Measurements from ENCODE around the gene HIRA.

DNA sequence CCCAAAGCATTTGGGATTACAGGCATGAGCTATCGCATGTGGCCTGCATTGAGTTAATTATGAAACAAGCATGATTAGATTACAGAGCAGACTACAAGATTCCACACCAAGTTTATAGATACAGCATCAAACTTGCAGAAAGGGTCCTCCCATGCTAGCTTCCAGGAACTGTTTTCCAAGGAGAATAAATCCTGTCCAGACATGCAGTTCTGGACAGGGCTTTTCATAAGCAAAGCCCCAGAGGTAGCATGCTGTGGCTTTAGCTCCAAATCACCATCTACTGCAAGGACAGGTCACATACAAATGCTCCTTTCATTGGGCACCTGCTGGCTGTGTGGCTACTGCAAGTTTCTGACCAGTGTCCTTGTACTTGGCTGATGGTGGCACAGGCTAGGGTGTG, 57.1 kb downstream of the HIRA start:
- TF ChIP-seq, protein P1, sequence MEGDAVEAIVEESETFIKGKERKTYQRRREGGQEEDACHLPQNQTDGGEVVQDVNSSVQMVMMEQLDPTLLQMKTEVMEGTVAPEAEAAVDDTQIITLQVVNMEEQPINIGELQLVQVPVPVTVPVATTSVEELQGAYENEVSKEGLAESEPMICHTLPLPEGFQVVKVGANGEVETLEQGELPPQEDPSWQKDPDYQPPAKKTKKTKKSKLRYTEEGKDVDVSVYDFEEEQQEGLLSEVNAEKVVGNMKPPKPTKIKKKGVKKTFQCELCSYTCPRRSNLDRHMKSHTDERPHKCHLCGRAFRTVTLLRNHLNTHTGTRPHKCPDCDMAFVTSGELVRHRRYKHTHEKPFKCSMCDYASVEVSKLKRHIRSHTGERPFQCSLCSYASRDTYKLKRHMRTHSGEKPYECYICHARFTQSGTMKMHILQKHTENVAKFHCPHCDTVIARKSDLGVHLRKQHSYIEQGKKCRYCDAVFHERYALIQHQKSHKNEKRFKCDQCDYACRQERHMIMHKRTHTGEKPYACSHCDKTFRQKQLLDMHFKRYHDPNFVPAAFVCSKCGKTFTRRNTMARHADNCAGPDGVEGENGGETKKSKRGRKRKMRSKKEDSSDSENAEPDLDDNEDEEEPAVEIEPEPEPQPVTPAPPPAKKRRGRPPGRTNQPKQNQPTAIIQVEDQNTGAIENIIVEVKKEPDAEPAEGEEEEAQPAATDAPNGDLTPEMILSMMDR (IDR thresholded peaks at IDR 0.05): no peak
- TF ChIP-seq POLR2A (IDR thresholded peaks at IDR 0.05): no peak
